Chondrocyte (in vitro differentiated cells): Measurements from ENCODE around the gene ITPRID2. TPM values are rescaled to one million over a fixed set of nuclear protein-coding genes. Genes with fewer than 3 reads are reported as not detected.

Source experiments
- DNase-seq: peaks from one replicate; pipeline ENCODE4 v3.0.0; 2021; ENCODE audit warnings: mixed read lengths, low spot score
- H3K27ac Mint-ChIP-seq: one replicate; pipeline ENCODE4 v1.8.0; 2021; ENCODE audit warnings: mild to moderate bottlenecking, moderate library complexity, mixed read lengths; ENCODE audit not compliant: unreplicated experiment
- H3K27me3 Mint-ChIP-seq: 2 replicates; pipeline ENCODE4 v1.8.0; 2021; ENCODE audit warnings: low read depth, mixed read lengths
- H3K36me3 Mint-ChIP-seq: 2 replicates; pipeline ENCODE4 v1.8.0; 2021; ENCODE audit warnings: low read depth, mixed read lengths
- H3K4me1 Mint-ChIP-seq: 2 replicates; pipeline ENCODE4 v1.8.0; 2021; ENCODE audit warnings: low read depth, mild to moderate bottlenecking, mixed read lengths
- H3K4me3 Mint-ChIP-seq: one replicate; pipeline ENCODE4 v1.8.0; 2021; ENCODE audit warnings: mild to moderate bottlenecking, moderate library complexity, mixed read lengths; ENCODE audit not compliant: unreplicated experiment
- H3K9me3 Mint-ChIP-seq: 2 replicates; pipeline ENCODE4 v1.8.0; 2021; ENCODE audit warnings: low read depth, mixed read lengths
- total RNA-seq: library from RNA; stranded (reverse); gene quantifications from 3 replicates; pipeline ENCODE4 v1.2.1, GENCODE V29; 2021
- TF ChIP-seq, protein P1 (sequence below): fragments of 200-600 bp; sonication (generic); IDR thresholded peaks from 2 replicates; pipeline ENCODE4 v1.5.0; 2021; ENCODE audit warnings: antibody characterized with exemption, mild to moderate bottlenecking, moderate library complexity

The ITPRID2 gene
- total RNA-seq, 1 donor from 2014 or later: 64.6 TPM

DNA sequence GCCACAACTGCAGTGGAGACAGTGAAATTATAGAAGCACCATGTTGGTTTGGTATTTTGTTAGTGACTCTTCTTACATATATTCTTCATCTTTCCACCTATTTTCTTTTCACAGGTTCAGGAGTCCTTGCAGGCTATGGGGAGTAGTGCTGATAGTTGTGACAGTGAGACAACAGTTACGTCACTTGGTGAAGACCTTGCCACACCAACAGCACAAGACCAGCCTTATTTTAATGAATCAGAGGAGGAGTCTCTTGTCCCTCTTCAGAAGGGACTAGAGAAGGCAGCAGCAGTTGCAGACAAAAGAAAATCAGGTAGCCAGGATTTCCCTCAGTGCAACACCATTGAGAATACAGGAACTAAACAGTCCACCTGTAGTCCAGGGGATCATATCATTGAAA is 23.6 kb downstream of the ITPRID2 start:
- peaks cover 8% of the 10 kb centered on the region for H3K4me1 Mint-ChIP-seq
- no peak for DNase-seq
- TF ChIP-seq, protein P1, sequence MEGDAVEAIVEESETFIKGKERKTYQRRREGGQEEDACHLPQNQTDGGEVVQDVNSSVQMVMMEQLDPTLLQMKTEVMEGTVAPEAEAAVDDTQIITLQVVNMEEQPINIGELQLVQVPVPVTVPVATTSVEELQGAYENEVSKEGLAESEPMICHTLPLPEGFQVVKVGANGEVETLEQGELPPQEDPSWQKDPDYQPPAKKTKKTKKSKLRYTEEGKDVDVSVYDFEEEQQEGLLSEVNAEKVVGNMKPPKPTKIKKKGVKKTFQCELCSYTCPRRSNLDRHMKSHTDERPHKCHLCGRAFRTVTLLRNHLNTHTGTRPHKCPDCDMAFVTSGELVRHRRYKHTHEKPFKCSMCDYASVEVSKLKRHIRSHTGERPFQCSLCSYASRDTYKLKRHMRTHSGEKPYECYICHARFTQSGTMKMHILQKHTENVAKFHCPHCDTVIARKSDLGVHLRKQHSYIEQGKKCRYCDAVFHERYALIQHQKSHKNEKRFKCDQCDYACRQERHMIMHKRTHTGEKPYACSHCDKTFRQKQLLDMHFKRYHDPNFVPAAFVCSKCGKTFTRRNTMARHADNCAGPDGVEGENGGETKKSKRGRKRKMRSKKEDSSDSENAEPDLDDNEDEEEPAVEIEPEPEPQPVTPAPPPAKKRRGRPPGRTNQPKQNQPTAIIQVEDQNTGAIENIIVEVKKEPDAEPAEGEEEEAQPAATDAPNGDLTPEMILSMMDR: no peak
- no peak overlapping the region for H3K4me3 Mint-ChIP-seq
- no peaks in the 10 kb centered on the region for H3K27me3 Mint-ChIP-seq
- H3K9me3 Mint-ChIP-seq: no peaks in the 10 kb centered on the region
- peaks cover 35% of the 10 kb centered on the region for H3K36me3 Mint-ChIP-seq
- no peak overlapping the region for H3K27ac Mint-ChIP-seq

DNA sequence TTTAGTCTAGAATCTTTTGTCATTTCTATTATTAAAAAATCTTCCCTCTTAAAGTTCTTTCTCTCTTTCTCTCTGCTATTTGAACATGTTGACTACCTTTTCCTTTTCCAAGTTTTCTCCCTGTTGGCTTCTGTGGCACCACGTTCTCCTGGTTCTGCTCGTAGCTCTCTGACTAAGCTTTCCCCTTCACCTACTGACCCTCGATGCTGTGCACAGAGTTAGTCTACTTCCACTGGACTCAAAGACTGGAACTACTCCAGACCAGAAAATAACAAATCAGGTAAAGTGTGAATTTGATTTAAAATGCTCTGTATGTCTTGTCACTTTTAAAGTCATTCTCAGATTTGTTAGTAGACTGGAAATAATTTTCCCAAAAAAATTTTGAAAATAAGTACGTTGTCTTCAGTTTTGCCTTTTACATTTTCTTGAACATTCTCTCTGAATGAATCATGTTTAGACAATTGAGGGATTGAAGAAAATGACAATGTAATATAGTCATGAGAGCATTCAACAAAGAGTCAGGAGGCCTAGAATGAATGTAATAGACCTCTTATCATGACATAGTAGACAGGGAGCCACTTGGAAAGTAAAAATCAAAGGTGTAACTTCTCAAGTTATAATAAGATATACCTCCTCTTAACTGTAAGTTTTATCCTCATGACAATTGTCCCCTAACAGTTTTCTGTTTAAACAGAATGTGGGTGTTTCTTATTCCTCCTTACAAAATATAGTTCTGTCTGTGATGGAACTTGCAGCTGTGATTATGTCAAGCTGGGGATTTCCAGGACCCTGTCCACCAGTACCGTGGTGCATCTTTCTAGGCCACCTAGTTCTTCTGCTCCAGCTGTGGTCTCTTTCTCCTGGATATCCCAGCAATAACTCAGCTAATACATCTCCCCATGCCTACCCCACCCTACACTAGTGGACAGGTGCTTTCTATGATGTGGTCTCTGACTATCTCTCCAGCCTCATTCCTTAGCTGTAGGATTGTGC is 25.5 kb downstream of the ITPRID2 start:
- H3K27ac Mint-ChIP-seq: peak overlapping the region; percentile 64
- DNase-seq: no peak
- no peaks in the 10 kb centered on the region for H3K9me3 Mint-ChIP-seq
- peaks cover 30% of the 10 kb centered on the region for H3K36me3 Mint-ChIP-seq
- peaks cover 8% of the 10 kb centered on the region for H3K4me1 Mint-ChIP-seq
- TF ChIP-seq, protein P1: no peak
- H3K27me3 Mint-ChIP-seq: no peaks in the 10 kb centered on the region
- H3K4me3 Mint-ChIP-seq: no peak overlapping the region

DNA sequence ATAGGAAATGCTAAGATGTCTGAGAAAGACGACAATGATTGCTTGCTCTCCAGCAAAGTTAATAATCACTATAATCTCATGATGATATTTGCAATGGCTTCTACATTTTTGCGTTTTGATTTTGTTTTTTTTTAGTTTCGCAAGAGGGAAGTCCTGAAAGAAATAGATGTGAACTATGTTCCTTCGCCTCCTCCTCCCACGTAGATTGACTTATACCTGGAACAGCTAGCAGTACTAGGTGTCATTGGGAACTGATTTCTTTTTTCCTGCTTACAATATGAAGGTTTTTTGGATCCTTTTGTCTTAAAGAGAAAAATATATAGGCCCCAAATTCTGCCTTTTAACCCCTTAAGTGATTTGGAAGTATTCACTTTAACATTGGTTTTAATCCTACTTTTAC is 26.7 kb downstream of the ITPRID2 start:
- H3K27ac Mint-ChIP-seq: no peak overlapping the region

GRCh38 chr2:181923121-181923520 is 31.6 kb downstream of the ITPRID2 start:
- Mint-ChIP-seq H3K27me3 (no peaks in the 10 kb centered on the region), H3K27ac (no peak overlapping the region), H3K4me3 (no peak overlapping the region), H3K4me1 (peaks cover 2% of the 10 kb centered on the region), H3K9me3 (no peaks in the 10 kb centered on the region), H3K36me3 (peaks cover 20% of the 10 kb centered on the region)
- DNase-seq: no peak
- TF ChIP-seq, protein P1: no peak

More for the DNA sequence above, 26.7 kb downstream of the ITPRID2 start:
- TF ChIP-seq, protein P1: no peak
- H3K27me3 Mint-ChIP-seq: no peaks in the 10 kb centered on the region
- no peak overlapping the region for H3K4me3 Mint-ChIP-seq
- no peak for DNase-seq
- no peaks in the 10 kb centered on the region for H3K9me3 Mint-ChIP-seq
- peaks cover 34% of the 10 kb centered on the region for H3K36me3 Mint-ChIP-seq
- H3K4me1 Mint-ChIP-seq: peaks cover 8% of the 10 kb centered on the region

- Mint-ChIP-seq H3K36me3 (peaks cover 17% of the 10 kb centered on the region), H3K27ac (no peak overlapping the region), H3K4me3 (no peak overlapping the region), H3K4me1 (peaks cover 2% of the 10 kb centered on the region), H3K9me3 (no peaks in the 10 kb centered on the region), H3K27me3 (no peaks in the 10 kb centered on the region)
- TF ChIP-seq, protein P1: no peak
- no peak for DNase-seq
These were observed 32.8 kb downstream of the ITPRID2 start for GRCh38 chr2:181924336-181924735.
